GM19467 (cell line): ENCODE results near the gene PCED1B.
"Not testable (repeated sequence)": the region's sequence is repeated elsewhere in the genome, so short reads cannot be mapped to it uniquely, and the experiment has no call there.

Experiments
- ATAC-seq: cut with Tn5 transposase; IDR thresholded peaks from one replicate; pipeline ENCODE4 v1.9.1; 2021; ENCODE audit warnings: mild to moderate bottlenecking, moderate library complexity; ENCODE audit not compliant: unreplicated experiment

The PCED1B gene

DNA sequence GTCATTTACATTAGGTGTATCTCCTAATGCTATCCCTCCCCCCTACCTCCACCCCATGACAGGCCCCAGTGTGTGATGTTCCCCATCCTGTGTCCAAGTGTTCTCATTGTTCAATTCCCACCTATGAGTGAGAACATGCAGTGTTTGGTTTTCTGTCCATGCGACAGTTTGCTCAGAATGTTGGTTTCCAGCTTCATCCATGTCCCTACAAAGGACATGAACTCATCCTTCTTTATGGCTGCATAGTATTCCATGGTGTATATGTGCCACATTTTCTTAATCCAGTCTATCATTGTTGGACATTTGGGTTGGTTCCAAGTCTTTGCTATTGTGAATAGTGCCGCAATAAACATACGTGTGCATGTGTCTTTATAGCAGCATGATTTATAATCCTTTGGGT lies 37.9 kb downstream of the PCED1B start:
- not testable (repeated sequence) for ATAC-seq

- no peak for ATAC-seq
These were observed 41.3 kb downstream of the PCED1B start for GRCh38 chr12:47120736-47121135.

- no peak for ATAC-seq
These were observed 41.7 kb downstream of the PCED1B start for GRCh38 chr12:47121146-47121545.

- ATAC-seq = no peak
These were observed 43.2 kb downstream of the PCED1B start for GRCh38 chr12:47122602-47123001.

DNA sequence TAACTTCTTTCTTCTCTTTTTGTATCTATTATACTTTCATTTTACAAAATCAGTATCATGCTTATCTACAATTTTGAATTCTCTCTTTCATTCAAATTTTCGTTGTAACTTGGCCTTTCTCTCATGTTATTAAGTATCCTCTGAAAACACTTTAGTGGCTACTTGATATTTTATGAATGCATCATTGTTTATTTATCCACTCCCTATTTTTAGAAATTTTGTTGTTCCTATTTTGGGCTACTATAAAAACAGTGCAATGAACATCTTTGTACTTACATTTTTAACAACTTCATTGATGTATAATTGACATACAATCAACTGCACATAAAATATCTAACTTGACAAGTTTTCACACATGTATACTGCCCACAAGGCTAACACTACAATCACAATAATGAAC lies 44.3 kb downstream of the PCED1B start:
- no peak for ATAC-seq

GRCh38 chr12:47124451-47124850 lies 45.0 kb downstream of the PCED1B start:
- no peak for ATAC-seq

GRCh38 chr12:47126246-47126645 lies 46.8 kb downstream of the PCED1B start:
- ATAC-seq = no peak

DNA sequence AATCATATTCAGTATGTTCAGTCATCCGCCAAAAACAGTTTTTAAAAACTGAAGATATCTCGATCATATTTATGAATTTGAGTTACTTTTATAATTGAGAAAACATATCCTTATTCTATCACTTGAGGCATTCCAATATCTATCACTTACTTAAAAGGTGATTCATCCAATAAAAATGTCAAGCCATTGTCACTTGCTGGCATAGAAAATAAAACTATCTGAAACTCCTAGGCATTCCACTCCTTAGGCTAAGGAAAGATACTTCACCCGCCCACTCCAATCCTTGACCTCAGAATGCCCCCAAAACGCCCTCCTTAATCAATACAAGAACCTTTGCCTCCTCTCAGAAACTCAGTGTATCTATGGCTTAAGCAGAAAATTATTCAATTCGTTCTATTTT lies 51.6 kb downstream of the PCED1B start:
- ATAC-seq = no peak

DNA sequence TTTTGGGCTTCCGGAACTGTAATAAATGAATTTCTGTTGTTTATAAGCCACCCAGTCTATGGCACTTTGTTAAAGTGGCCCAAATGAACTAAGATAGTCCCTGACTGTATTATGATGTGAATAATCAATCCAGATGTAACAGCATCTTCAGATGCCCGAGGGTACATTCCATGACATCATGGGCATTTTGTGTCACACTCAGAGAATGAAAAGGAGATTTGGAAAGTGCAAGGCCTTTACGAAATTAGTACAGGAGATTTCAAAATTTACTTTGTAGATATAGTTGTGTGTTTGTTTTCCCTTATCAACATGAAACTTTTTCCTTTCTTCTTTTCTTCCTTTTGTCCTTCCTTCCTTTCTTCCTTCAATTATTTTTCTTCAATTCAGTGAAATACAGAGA lies 54.6 kb downstream of the PCED1B start:
- no peak for ATAC-seq

DNA sequence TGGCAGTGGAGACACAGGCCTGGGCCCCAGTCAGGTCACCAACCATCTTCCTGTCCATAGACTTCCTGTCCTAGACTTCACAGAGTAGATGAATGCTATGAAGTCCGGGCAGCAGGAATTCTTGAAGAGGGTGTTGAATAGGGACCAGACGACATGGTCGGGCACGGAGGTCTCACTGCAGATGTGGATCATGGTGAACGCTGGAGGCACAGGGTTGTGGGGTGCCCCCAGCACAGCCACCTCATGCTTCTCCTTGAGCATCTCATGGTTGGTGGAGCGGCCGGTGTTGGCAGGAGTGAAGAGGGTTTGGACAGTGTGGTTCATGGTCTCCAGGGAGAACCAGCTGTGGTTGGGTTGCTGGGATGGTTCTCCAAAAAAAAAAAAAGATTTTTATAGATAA lies 56.2 kb downstream of the PCED1B start:
- ATAC-seq = no peak

GRCh38 chr12:47139000-47139681 lies 59.7 kb downstream of the PCED1B start:
- ATAC-seq = no peak

- no peak for ATAC-seq
These were observed 62.0 kb downstream of the PCED1B start for GRCh38 chr12:47141459-47141858.

GRCh38 chr12:47144769-47145168 lies 65.3 kb downstream of the PCED1B start:
- no peak for ATAC-seq

GRCh38 chr12:47145188-47145587 lies 65.8 kb downstream of the PCED1B start:
- ATAC-seq = no peak

DNA sequence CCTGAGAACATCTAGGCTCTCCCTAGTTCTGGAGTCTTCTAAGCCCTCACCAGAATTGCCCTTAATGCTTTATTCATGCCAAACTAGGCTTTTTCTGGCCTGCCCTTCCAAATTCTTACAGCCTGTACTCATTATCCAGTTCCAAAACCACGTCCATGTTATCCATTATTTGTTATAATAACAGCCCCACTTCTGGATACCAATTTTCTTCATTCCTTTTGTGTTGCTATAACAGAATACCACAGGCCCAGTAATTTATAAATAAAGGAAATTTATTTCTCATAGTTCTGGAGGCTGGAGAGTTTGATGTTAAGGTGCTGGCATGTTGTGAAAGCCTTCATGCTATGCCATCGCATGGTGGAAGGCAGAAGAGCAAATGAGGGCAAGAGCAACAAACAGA lies 68.3 kb downstream of the PCED1B start:
- ATAC-seq = no peak

GRCh38 chr12:47149146-47149545 lies 69.7 kb downstream of the PCED1B start:
- no peak for ATAC-seq

GRCh38 chr12:47152095-47152494 lies 72.7 kb downstream of the PCED1B start:
- no peak for ATAC-seq

DNA sequence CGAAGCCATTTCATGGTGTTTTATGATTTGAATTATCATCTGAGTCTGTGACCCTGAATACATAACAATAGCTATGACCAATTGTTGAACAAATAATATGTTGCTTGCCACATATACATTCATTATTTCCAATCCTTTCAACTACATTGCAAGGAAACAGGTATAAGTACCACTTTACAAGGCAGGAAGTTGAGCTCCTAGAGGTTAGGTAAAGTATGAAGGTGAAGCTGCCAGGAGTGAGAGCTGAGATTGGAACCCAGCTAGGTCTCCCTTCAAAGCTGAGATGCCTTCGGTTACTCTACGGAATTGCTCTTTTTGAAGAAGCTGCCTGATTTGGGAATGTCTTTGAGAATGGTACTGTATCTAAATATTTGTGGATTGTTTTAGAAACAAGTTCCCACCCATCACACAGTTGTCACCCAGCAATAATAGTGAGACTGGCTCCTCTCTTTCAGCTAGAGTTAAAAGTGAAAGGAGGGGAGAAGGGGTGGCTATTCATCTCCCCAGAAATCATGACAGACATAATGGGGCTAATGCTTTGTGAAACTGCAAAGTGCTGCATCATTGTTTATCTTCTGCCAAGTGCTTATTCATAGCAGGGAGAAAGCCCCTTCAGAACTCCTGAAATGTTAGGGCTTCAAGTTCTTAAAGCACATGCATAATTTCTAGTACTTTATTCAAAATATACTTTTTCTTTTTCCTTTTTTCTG lies 76.2 kb downstream of the PCED1B start:
- ATAC-seq = no peak

- ATAC-seq = no peak
These were observed 76.8 kb downstream of the PCED1B start for GRCh38 chr12:47156167-47156736.

DNA sequence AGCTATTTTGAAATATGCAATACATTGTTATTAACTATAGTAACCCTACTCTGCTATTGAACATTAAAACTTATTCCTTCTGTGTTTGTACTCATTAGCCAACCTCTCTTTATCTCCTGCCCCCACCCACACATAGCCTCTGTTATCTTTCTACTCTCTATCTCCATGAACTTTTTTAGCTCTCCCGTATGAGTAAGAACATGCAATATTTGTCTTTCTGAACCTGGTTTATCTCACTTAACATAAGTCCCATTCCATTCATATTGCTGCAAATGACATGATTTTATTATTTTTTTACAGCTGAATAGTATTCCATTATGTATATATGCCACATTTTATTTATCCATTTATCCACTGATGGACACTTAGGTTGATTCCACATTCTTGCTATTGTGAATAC lies 79.4 kb downstream of the PCED1B start:
- no peak for ATAC-seq

- ATAC-seq = no peak
These were observed 79.9 kb downstream of the PCED1B start for GRCh38 chr12:47159348-47159747.
